GM23248 (cell line): Measurements from ENCODE around the gene ATXN7L2. TPM values are rescaled to one million over a fixed set of nuclear protein-coding genes. Genes with fewer than 3 reads are reported as not detected.

Experiments
- DNase-seq: peaks from one replicate; pipeline ENCODE4 v3.0.0-alpha.2; 2015
- H2AFZ ChIP-seq: fragments of 200-600 bp; sonication (generic); 2 replicates; pipeline ENCODE4 v1.6.1; 2016; ENCODE audit warnings: antibody characterized with exemption
- H3F3A ChIP-seq: fragments of 200-600 bp; sonication (generic); 2 replicates; pipeline ENCODE4 v1.6.1; 2016; ENCODE audit warnings: mild to moderate bottlenecking, antibody characterized with exemption, mixed run types; ENCODE audit not compliant: insufficient read depth
- H3K27ac ChIP-seq: fragments of 200-600 bp; sonication (generic); 2 replicates; pipeline ENCODE4 v1.5.1; 2016; ENCODE audit warnings: mild to moderate bottlenecking
- H3K27me3 ChIP-seq: fragments of 200-600 bp; sonication (generic); replicated peaks from 2 replicates; pipeline ENCODE4 v1.6.1; 2016; ENCODE audit warnings: mild to moderate bottlenecking; ENCODE audit not compliant: insufficient read depth
- H3K36me3 ChIP-seq: fragments of 200-600 bp; sonication (generic); 2 replicates; pipeline ENCODE4 v1.6.1; 2016; ENCODE audit warnings: low read depth, mild to moderate bottlenecking
- H3K4me1 ChIP-seq: fragments of 200-600 bp; sonication (generic); 2 replicates; pipeline ENCODE4 v1.6.1; 2016; ENCODE audit warnings: mild to moderate bottlenecking; ENCODE audit not compliant: insufficient read depth
- H3K4me2 ChIP-seq: fragments of 200-600 bp; sonication (generic); one replicate; pipeline ENCODE4 v1.6.1; 2016; ENCODE audit warnings: mild to moderate bottlenecking; ENCODE audit not compliant: unreplicated experiment
- H3K4me3 ChIP-seq: fragments of 200-600 bp; sonication (generic); 2 replicates; pipeline ENCODE4 v1.5.1; 2016; ENCODE audit warnings: mild to moderate bottlenecking
- H3K79me2 ChIP-seq: fragments of 200-600 bp; sonication (generic); 2 replicates; pipeline ENCODE4 v1.6.1; 2016; ENCODE audit warnings: mild to moderate bottlenecking; ENCODE audit not compliant: insufficient read depth
- H3K9ac ChIP-seq: fragments of 200-600 bp; sonication (generic); 2 replicates; pipeline ENCODE4 v1.6.1; 2016; ENCODE audit warnings: mild to moderate bottlenecking
- H3K9me2 ChIP-seq: fragments of 200-600 bp; sonication (generic); 2 replicates; pipeline ENCODE4 v1.6.1; 2016; ENCODE audit warnings: mixed run types, mild to moderate bottlenecking, moderate library complexity; ENCODE audit not compliant: insufficient read depth
- H3K9me3 ChIP-seq: fragments of 200-600 bp; sonication (generic); one replicate; pipeline ENCODE4 v1.6.1; 2017; ENCODE audit warnings: low read depth
- H4K20me1 ChIP-seq: fragments of 200-600 bp; sonication (generic); 2 replicates; pipeline ENCODE4 v1.6.0; 2016; ENCODE audit not compliant: insufficient read depth
- EZH2 ChIP-seq: fragments of 200-600 bp; sonication (generic); IDR thresholded peaks from 2 replicates; pipeline ENCODE4 v1.6.1; 2018; ENCODE audit warnings: antibody characterized with exemption, mild to moderate bottlenecking; ENCODE audit not compliant: insufficient read depth, poor library complexity, severe bottlenecking
- EZH2phosphoT487 ChIP-seq: fragments of 200-600 bp; sonication (generic); IDR thresholded peaks from 2 replicates; pipeline ENCODE4 v1.6.1; 2018; ENCODE audit warnings: antibody characterized with exemption, moderate library complexity, mild to moderate bottlenecking, low read depth; ENCODE audit not compliant: insufficient read depth
- WGBS, 2 experiments: methylation state at CpG; one replicate each; pipeline ENCODE4 v1.1.6; 2015 to 2017; ENCODE audit warnings: low lambda C conversion rate in 2 of 2, low coverage in 1 of 2; ENCODE audit errors: missing lambda C conversion rate in 2 of 2; 5-methylcytosine and 5-hydroxymethylcytosine counted together
- in situ Hi-C: fragments of 300-500 bp; cut with MboI; formaldehyde crosslinking; loops from 2 replicates; pipeline ENCODE4 v1.15.0; 2020
- polyA plus RNA-seq: library from polyadenylated mRNA; unstranded; fragments of >200 nt; fragmentation: Nextera tagmentation; extraction: Ambion mirVana; gene quantifications from 2 replicates; pipeline ENCODE4 v1.2.1, GENCODE V29; 2016
- total RNA-seq: library from RNA; depleted of rRNA; stranded (reverse); fragments of >200 nt; shearing (Covaris generic); gene quantifications from 2 replicates; pipeline ENCODE4 v1.2.3, GENCODE V29; 2014; rRNA removed

Gene ATXN7L2, protein sequence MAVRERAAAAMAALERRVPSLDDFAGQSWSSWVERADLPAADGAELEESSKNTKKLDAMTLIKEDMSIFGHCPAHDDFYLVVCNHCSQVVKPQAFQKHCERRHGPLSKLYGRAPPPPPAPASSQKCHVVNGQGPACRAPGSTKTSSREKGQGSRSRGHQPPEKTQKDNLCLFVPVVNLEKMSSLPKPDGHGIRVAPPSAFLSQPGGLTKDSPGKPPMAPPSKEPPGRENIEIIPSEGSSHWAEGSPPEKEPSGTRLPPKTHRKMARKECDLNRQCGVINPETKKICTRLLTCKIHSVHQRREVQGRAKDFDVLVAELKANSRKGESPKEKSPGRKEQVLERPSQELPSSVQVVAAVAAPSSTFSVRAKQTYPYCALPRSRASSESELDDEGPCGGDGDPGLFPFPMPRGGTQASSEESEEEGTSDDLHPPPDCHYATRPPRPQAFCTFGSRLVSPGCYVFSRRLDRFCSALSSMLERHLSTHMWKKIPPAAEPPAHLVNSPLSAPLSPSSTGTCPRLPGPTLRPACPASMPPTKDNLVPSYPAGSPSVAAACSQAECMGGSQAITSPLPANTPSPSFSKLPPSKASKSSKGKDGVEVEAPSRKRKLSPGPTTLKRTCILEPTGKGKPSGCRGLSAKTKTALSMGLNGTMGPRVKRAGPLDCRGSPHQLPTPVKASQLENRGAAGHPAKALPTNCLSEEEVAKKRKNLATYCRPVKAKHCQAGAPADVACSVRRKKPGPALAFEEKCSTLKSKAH
- total RNA-seq = 2.1 and 5.3 TPM in 2 replicates
- polyA plus RNA-seq = 3.0 and 3.3 TPM in 2 replicates

DNA sequence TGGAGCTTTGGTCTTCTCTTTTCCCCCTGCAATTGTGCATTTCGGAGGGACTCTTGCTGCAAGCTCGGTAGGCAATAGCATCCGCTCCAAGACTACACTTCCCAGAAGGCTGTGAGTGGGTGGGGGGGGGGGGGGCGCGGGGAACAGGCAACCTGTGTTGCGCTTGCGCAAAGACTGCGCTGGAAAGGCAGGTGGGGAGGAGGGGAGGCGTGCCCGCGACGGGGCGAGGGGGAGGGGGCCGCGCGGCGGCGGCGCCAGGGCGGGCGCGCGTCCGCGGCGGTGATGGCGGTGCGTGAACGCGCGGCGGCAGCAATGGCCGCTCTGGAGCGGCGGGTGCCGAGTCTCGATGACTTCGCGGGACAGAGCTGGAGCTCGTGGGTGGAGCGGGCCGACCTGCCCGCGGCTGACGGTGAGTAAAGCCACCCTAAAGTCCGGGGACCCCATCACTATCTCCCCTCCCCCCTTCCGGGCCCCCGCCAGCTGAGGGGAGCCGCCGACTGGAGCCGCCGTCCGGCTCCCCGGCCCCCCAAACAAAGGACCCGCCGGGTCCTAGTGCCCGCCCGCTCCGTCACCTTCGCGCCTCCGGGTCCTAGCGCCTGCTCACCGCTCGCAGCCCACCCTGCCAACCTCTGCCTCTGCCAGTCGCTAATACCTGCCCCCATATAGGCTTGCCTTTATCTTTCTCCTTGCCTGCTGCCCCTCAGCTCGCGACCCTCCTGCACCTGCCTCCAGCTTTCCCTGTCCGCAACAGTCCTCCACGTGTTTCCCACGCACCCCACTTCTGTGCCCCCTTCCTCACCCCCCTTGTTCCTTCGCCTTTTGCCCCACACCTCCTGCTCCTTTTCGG lies at the start of gene ATXN7L2:
ATXN7L2 (plus strand) TSS at position 234 of the 847 bp plus-strand sequence; CDS start at position 283, 49 bp downstream.
- peak within 1 kb of the TSS; percentile 72 for H3K27ac ChIP-seq

DNA sequence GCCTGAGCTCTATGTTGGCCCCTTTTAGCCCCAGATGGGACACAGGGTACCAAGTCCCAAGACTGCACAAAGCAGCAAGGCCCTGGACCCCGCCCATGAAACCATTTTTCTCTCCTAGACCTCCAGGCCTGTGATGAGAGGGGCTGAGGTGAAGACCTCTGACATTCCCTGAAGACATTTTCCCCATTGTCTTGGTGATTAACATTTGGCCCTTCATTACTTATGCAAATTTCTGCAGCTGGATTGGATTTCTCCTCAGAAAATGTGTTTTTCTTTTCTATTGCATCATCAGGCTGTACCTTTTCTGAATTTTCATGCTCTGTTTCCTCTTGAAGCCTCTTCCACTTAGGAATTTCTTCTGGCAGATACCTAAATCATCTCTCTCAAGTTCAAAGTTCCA lies 49.2 kb upstream of the ATXN7L2 start:
- H3K27me3 ChIP-seq = no peaks in the 10 kb centered on the region
- WGBS, 2 experiments = 50 to 73% methylated on average over 1 of the region's 1 CpG
- H3K4me3 ChIP-seq = no peak overlapping the region
- H3F3A ChIP-seq = peaks cover 18% of the 10 kb centered on the region; the same call in 1 of the 2 replicates
- no peak overlapping the region for H3K4me2 ChIP-seq
- H3K9me2 ChIP-seq = no peaks in the 10 kb centered on the region
- no peaks in the 10 kb centered on the region for H3K79me2 ChIP-seq
- H3K36me3 ChIP-seq = no peaks in the 10 kb centered on the region
- in situ Hi-C loops = no loop called here
- DNase-seq = no peak
- H4K20me1 ChIP-seq = no peaks in the 10 kb centered on the region
- H3K4me1 ChIP-seq = peaks cover 26% of the 10 kb centered on the region
- H3K9ac ChIP-seq = no peak overlapping the region
- H3K9me3 ChIP-seq = no peaks in the 10 kb centered on the region
- H2AFZ ChIP-seq = no peak overlapping the region
- TF ChIP-seq EZH2phosphoT487 = no peak
- TF ChIP-seq EZH2 = no peak
- no peak overlapping the region for H3K27ac ChIP-seq

More for the DNA sequence above, at the start of gene ATXN7L2:
- WGBS, 2 experiments = 1 to 3% methylated on average over 23 to 51 of the region's 73 CpGs
- no peaks in the 10 kb centered on the region for H3K27me3 ChIP-seq
- TF ChIP-seq EZH2 = no peak
- no peak for TF ChIP-seq EZH2phosphoT487
- no peaks in the 10 kb centered on the region for H3K9me2 ChIP-seq
- H3K79me2 ChIP-seq = 0 out of 2 replicates have a peak, but pooled peaks cover 7% of the 10 kb centered on the region
- peak within 1 kb of the TSS; percentile 89 for H3K9ac ChIP-seq
- no peaks in the 10 kb centered on the region for H3K9me3 ChIP-seq
- in situ Hi-C loops = no loop called here
- H3K36me3 ChIP-seq = no peaks in the 10 kb centered on the region
- H4K20me1 ChIP-seq = no peaks in the 10 kb centered on the region
- DNase-seq = peak; percentile 96
- peak within 1 kb of the TSS; percentile 94 for H3K4me2 ChIP-seq
- peaks cover 7% of the 10 kb centered on the region; the same call in 1 of the 2 replicates for H3K4me1 ChIP-seq
- H3F3A ChIP-seq = no peaks in the 10 kb centered on the region
- H3K4me3 ChIP-seq = peak within 1 kb of the TSS; percentile 90
- H2AFZ ChIP-seq = peak within 1 kb of the TSS; percentile 98

DNA sequence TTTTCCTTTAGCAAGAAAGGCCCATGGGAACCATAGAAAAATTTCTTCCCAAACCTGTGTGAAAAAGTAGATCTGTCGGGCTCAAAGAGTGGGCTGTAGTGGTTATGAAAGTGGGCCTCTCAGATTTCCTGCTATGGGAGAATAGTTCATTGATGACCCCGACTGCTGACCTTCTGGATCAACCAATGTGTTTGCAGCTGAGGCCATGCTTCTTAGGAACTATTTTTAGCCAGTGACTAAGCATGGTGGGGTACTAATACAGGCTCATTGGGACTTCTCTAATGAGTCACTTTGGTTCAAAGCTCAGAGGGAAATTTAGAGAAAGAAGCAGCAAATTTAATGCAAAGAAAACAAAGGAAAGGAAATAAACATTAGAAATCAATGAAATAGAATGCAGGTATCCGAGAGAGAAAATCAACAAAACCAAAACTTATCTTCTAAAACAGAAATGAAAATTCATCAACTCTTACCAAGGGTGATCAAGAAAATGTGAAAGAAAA lies 44.9 kb upstream of the ATXN7L2 start:
- H3K27me3 ChIP-seq = no peaks in the 10 kb centered on the region
- H3K36me3 ChIP-seq = no peaks in the 10 kb centered on the region
- peaks cover 8% of the 10 kb centered on the region; the same call in 1 of the 2 replicates for H3F3A ChIP-seq
- H3K4me3 ChIP-seq = no peak overlapping the region
- H3K27ac ChIP-seq = peak overlapping the region; percentile 78
- H3K9me2 ChIP-seq = no peaks in the 10 kb centered on the region
- H3K4me2 ChIP-seq = peak overlapping the region; percentile 58
- no peaks in the 10 kb centered on the region for H3K79me2 ChIP-seq
- peak; percentile 95 for DNase-seq
- H2AFZ ChIP-seq = peak overlapping the region; percentile 65
- no peaks in the 10 kb centered on the region for H4K20me1 ChIP-seq
- in situ Hi-C loops = no loop called here
- no peaks in the 10 kb centered on the region for H3K9me3 ChIP-seq
- whole genome bisulfite sequencing, 2 experiments = 22% methylated on average over 3 of the region's 3 CpGs
- TF ChIP-seq EZH2 (no peak), EZH2phosphoT487 (no peak)
- no peak overlapping the region for H3K9ac ChIP-seq
- H3K4me1 ChIP-seq = peaks cover 31% of the 10 kb centered on the region

- H3K4me1 ChIP-seq = peaks cover 33% of the 10 kb centered on the region
- no peaks in the 10 kb centered on the region for H3K9me3 ChIP-seq
- H3K36me3 ChIP-seq = no peaks in the 10 kb centered on the region
- WGBS, 2 experiments = 2 to 12% methylated on average over 1 of the region's 1 CpG
- H3K79me2 ChIP-seq = no peaks in the 10 kb centered on the region
- no peak overlapping the region for H3K9ac ChIP-seq
- no peak overlapping the region for H3K27ac ChIP-seq
- no peak for TF ChIP-seq EZH2phosphoT487
- TF ChIP-seq EZH2 = no peak
- peak overlapping the region; percentile 43 for H2AFZ ChIP-seq
- no peaks in the 10 kb centered on the region for H4K20me1 ChIP-seq
- in situ Hi-C loops = no loop called here
- DNase-seq = peak; percentile 20
- H3F3A ChIP-seq = peaks cover 8% of the 10 kb centered on the region; the same call in 1 of the 2 replicates
- no peak overlapping the region for H3K4me3 ChIP-seq
- no peaks in the 10 kb centered on the region for H3K9me2 ChIP-seq
- H3K4me2 ChIP-seq = no peak overlapping the region
- H3K27me3 ChIP-seq = no peaks in the 10 kb centered on the region
These were observed 42.6 kb upstream of the ATXN7L2 start for GRCh38 chr1:109441069-109441468.
